ENCODE data around the gene PMPCA.

- no peak for TF ChIP-seq CTCF (IDR thresholded peaks at IDR 0.05)
- no peak for TF ChIP-seq POLR2A (IDR thresholded peaks at IDR 0.05)
Observed at GRCh38 chr9:136471802-136472487, 61.5 kb downstream of the PMPCA start.

Measured in esophagus squamous epithelium (tissue), 4 donors.